Upper lobe of right lung (tissue), 1 donor: Measurements from ENCODE around the gene LRRC25. TPM values are rescaled to one million over a fixed set of nuclear protein-coding genes. Genes with fewer than 3 reads are reported as not detected.
"Not testable (repeated sequence)": the region's sequence is repeated elsewhere in the genome, so short reads cannot be mapped to it uniquely, and the experiment has no call there.

Source experiments
- ATAC-seq: fragments of 200-7000 bp; cut with Tn5 transposase; one replicate; pipeline ENCODE4 v1.9.1; 2020; ENCODE audit warnings: mild to moderate bottlenecking, moderate library complexity
- DNase-seq: peaks from one replicate; pipeline ENCODE4 v3.0.0-alpha.2; 2020
- H3K27ac ChIP-seq: fragments of 200-600 bp; one replicate; pipeline ENCODE4 v1.8.0; 2022
- H3K27me3 ChIP-seq: fragments of 200-600 bp; one replicate; pipeline ENCODE4 v1.8.0; 2022; ENCODE audit warnings: mild to moderate bottlenecking
- H3K36me3 ChIP-seq: fragments of 200-600 bp; one replicate; pipeline ENCODE4 v1.8.0; 2022
- H3K4me1 ChIP-seq: fragments of 200-600 bp; one replicate; pipeline ENCODE4 v1.8.0; 2022
- H3K4me3 ChIP-seq: fragments of 200-600 bp; one replicate; pipeline ENCODE4 v1.8.0; 2022; ENCODE audit warnings: mild to moderate bottlenecking
- H3K9me3 ChIP-seq: fragments of 200-600 bp; one replicate; pipeline ENCODE4 v1.8.0; 2022
- intact Hi-C: fragments of 100-400 bp; cut with DNase I; formaldehyde crosslinking; loops from one replicate; pipeline ENCODE4 v1.11.0; 2022
- total RNA-seq: library from RNA; stranded (reverse); fragmentation: NEBNext Ultra II Directional; extraction: Animal tissue kit (Norgen Biotek cat#: 25700); gene quantifications from one replicate; pipeline ENCODE4 v1.2.1, GENCODE V29; 2021
- TF ChIP-seq, protein P1 (sequence below): fragments of 200-600 bp; IDR thresholded peaks from one replicate; pipeline ENCODE4 v1.8.0; 2022; ENCODE audit warnings: antibody characterized with exemption
- donor health status: DM: no; HTN: yes; CAD: no; lungs with severe emphysema.

Gene LRRC25
- total RNA-seq, 1 donor from 2014 or later = 22.7 TPM

DNA sequence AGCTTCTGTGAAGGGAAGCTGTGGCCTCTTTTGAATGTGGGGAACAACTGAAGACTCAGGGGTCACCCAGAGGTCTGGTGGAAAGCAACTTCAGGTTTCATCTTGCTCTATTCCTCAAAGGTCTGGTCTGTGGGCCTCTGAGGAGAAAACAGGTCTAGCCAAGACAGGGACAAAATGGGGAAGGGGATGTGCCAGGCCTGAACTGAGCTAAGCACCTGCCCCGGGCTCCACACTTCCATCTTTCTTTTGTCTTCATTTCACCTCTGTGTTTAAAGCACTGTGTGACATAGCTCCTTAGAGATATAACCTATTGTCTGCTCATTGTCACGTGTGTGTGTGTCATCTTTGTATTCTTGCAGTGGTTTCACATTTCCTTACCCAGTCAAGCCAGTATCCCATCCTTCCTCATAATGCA is 31.4 kb downstream of the LRRC25 start:
- peak; percentile 36 for ATAC-seq
- peak overlapping the region; percentile 91 for H3K27ac ChIP-seq

DNA sequence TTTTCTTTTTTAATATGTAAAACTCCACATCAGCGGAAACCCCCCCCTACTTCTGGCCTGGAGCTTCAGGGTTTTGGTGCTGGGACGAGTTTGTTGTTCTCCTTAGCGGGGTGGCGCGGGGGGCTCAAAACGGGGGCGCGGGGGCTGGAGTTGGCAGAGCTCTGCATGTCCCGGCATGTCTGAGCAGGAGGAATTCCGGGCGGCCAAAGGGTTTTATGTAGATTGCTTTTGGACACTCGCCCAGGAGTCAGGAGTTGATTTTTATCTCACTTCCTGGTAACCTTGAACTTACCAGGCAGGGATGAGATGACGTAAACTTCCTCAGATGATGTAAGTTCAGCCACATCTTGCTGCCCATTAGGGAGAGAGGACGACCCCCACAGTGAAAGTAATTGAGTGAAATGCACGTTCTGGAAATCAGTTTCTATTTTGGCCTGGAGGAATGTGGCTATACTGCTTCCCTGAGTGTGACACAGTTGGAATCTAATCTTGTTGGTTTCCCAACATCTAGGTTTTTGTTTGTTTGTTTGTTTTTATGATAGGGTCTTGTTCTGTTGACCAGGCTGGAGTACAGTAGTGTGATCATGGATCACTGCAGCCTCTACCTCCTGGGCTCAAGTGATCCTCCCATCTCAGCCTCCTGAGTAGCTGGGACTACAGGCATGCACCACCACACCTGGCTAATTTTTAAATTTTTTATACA is 32.4 kb downstream of the LRRC25 start:
- no peaks in the 10 kb centered on the region for H3K9me3 ChIP-seq
- H3K27me3 ChIP-seq = no peaks in the 10 kb centered on the region
- peak; percentile 86 for DNase-seq
- peaks cover 29% of the 10 kb centered on the region for H3K4me1 ChIP-seq
- ATAC-seq = peak; percentile 81
- TF ChIP-seq, protein P1, sequence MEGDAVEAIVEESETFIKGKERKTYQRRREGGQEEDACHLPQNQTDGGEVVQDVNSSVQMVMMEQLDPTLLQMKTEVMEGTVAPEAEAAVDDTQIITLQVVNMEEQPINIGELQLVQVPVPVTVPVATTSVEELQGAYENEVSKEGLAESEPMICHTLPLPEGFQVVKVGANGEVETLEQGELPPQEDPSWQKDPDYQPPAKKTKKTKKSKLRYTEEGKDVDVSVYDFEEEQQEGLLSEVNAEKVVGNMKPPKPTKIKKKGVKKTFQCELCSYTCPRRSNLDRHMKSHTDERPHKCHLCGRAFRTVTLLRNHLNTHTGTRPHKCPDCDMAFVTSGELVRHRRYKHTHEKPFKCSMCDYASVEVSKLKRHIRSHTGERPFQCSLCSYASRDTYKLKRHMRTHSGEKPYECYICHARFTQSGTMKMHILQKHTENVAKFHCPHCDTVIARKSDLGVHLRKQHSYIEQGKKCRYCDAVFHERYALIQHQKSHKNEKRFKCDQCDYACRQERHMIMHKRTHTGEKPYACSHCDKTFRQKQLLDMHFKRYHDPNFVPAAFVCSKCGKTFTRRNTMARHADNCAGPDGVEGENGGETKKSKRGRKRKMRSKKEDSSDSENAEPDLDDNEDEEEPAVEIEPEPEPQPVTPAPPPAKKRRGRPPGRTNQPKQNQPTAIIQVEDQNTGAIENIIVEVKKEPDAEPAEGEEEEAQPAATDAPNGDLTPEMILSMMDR = no peak
- peaks cover 21% of the 10 kb centered on the region for H3K36me3 ChIP-seq
- intact Hi-C loops = no loop called here
- peak overlapping the region; percentile 91 for H3K27ac ChIP-seq
- no peak overlapping the region for H3K4me3 ChIP-seq

More for the DNA sequence above, 31.4 kb downstream of the LRRC25 start:
- TF ChIP-seq, protein P1 = no peak
- no peaks in the 10 kb centered on the region for H3K27me3 ChIP-seq
- intact Hi-C loops = no loop called here
- DNase-seq = no peak
- no peak overlapping the region for H3K4me3 ChIP-seq
- peaks cover 29% of the 10 kb centered on the region for H3K4me1 ChIP-seq
- no peaks in the 10 kb centered on the region for H3K9me3 ChIP-seq
- peaks cover 18% of the 10 kb centered on the region for H3K36me3 ChIP-seq

DNA sequence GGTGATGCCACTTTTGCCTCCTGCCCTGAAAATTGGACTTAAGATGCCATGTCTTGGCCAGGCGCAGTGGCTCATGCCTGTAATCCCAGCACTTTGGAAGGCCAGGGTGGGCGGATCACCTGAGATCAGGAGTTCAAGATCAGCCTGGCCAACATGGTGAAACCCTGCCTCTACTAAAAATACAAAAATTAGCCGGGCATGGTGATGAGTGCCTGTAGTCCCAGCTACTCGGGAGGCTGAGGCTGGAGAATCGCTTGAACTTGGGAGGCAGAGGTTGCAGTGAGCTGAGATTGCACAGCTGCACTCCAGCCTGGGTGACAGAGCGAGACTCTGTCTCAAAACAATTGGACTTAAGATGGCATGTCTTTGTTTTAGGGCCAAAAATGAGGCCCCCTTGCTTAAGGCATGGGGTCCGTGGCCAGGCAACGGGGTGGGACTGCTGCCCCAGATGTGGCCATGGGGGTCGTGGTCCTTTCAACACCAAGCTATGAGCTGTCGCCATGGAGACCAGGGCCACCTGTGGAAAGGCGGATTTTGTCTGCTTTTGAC is 33.1 kb downstream of the LRRC25 start:
- H3K27me3 ChIP-seq, H3K4me3 ChIP-seq, intact Hi-C loops, DNase-seq, H3K9me3 ChIP-seq, ATAC-seq: not testable (repeated sequence)
- peaks cover 29% of the 10 kb centered on the region for H3K4me1 ChIP-seq
- peaks cover 27% of the 10 kb centered on the region for H3K36me3 ChIP-seq
- H3K27ac ChIP-seq = peak overlapping the region; percentile 91

DNA sequence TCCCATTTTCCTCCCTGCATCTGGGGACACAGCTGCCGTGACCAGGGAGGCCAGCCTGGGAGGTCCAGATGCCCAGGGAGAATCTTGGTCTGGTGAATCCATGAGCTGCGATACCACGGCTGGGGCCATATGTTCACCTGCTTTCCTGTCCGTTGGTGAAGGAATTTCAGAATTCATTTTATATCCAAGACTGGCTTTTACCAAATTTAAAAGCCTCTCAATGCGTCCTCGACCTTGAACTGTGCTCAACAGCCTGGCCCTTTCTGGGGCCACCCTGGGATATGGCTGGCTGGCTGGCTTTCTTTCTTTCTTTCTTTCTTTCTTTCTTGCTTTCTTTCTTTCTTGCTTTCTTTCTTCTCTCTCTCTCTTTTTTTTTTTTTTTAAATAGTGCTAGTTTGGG is 33.6 kb downstream of the LRRC25 start:
- peaks cover 33% of the 10 kb centered on the region for H3K36me3 ChIP-seq
- no peak overlapping the region for H3K4me3 ChIP-seq
- TF ChIP-seq, protein P1 = no peak
- ATAC-seq (no peak), DNase-seq (no peak)
- no peaks in the 10 kb centered on the region for H3K27me3 ChIP-seq
- H3K27ac ChIP-seq = peak overlapping the region; percentile 91
- intact Hi-C loops = no loop called here
- peaks cover 29% of the 10 kb centered on the region for H3K4me1 ChIP-seq
- H3K9me3 ChIP-seq = no peaks in the 10 kb centered on the region

DNA sequence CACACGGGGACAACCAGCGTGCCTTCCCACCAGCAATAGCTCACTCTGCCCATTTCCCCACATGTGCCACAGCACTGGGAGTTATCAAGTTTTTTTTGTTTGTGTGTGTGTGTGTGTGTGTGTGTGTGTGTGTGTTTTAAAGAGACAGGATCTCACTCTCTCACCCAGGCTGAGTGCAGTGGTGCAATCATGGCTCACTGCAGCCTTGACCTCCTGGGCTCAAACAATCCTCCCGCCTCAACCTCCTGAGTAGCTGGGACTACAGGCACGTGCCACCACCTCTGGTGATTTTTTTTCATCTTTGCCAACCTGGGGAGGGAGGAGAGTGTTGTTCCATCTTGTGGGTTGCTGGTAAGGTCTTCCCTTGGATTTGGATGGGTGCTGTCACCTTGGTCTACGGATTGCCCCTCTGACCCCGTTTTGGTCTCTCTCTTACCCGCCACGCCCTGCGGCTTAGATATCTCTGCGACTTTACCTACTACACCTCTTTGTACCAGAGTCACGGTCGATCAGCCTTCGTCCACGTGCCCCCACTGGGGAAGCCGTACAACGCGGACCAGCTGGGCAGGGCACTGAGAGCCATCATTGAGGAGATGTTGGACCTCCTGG is 34.4 kb downstream of the LRRC25 start:
- peak overlapping the region; percentile 91 for H3K27ac ChIP-seq
- intact Hi-C loops = no loop called here
- H3K27me3 ChIP-seq = no peaks in the 10 kb centered on the region
- H3K4me1 ChIP-seq = peaks cover 29% of the 10 kb centered on the region
- H3K4me3 ChIP-seq = no peak overlapping the region
- no peak for ATAC-seq
- TF ChIP-seq, protein P1 = no peak
- DNase-seq = no peak
- H3K9me3 ChIP-seq = no peaks in the 10 kb centered on the region
- peaks cover 40% of the 10 kb centered on the region for H3K36me3 ChIP-seq

DNA sequence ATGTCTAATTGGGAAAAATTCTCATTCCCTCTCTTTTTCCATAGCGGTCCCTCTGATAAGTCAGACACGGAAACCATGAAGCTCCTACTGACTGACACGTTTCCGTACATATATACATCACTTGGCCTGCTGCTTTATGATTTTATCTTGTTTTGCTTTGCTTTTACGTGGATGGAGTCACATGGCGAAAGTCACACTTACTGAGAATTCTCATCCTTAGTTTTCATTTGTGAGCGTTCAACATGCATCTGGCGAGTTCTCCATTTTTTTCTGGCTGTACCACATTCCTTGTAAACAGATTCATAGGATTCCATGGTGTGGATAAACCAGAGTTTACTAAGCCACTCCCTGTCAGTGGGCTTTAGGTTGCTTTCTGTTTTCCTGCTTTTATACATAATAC is 35.8 kb downstream of the LRRC25 start:
- Histone ChIP-seq H3K27me3 (no peaks in the 10 kb centered on the region), H3K27ac (no peak overlapping the region), H3K36me3 (peaks cover 54% of the 10 kb centered on the region), H3K4me1 (peaks cover 29% of the 10 kb centered on the region), H3K9me3 (no peaks in the 10 kb centered on the region), H3K4me3 (no peak overlapping the region)
- DNase-seq (no peak), ATAC-seq (no peak)
- intact Hi-C loops = no loop called here
- TF ChIP-seq, protein P1 = no peak
